Large intestine (tissue), 3 donors: ENCODE measurements around the gene HEATR1. TPM values are rescaled to one million over a fixed set of nuclear protein-coding genes. Genes with fewer than 3 reads are reported as not detected.

Experiments
- DNase-seq, 2 donors: peaks; one replicate each; pipeline versions ENCODE4 v3.0.0 to v3.0.0-alpha.2; 2013
- H3K27ac ChIP-seq: one replicate; pipeline ENCODE4 v1.5.1; 2013; ENCODE audit warnings: low read length
- H3K27me3 ChIP-seq: 2 replicates; pipeline ENCODE4 v1.6.1; 2013; ENCODE audit warnings: low read length; ENCODE audit not compliant: control insufficient read depth, insufficient read depth
- H3K36me3 ChIP-seq: 2 replicates; pipeline ENCODE4 v1.6.1; 2013; ENCODE audit warnings: low read length; ENCODE audit not compliant: control insufficient read depth, insufficient read depth
- H3K4me1 ChIP-seq: one replicate; pipeline ENCODE4 v1.6.1; 2013; ENCODE audit warnings: low read length; ENCODE audit not compliant: control insufficient read depth, insufficient read depth
- H3K4me3 ChIP-seq: one replicate; pipeline ENCODE4 v1.5.1; 2013; ENCODE audit warnings: low read length
- H3K9me3 ChIP-seq: one replicate; pipeline ENCODE4 v1.6.1; 2013; ENCODE audit warnings: mild to moderate bottlenecking, low read depth, low read length, moderate library complexity; ENCODE audit not compliant: control insufficient read depth
- WGBS: methylation state at CpG from one replicate; pipeline ENCODE4 v1.1.5; 2013; ENCODE audit warnings: low lambda C conversion rate; ENCODE audit not compliant: insufficient coverage; 5-methylcytosine and 5-hydroxymethylcytosine counted together
- polyA plus RNA-seq: library from polyadenylated mRNA; unstranded; fragments of 120-200 nt; gene quantifications from one replicate; pipeline ENCODE4 v1.2.1, GENCODE V29; 2013

The HEATR1 gene
- polyA plus RNA-seq, 1 donor: 19.5 TPM

DNA sequence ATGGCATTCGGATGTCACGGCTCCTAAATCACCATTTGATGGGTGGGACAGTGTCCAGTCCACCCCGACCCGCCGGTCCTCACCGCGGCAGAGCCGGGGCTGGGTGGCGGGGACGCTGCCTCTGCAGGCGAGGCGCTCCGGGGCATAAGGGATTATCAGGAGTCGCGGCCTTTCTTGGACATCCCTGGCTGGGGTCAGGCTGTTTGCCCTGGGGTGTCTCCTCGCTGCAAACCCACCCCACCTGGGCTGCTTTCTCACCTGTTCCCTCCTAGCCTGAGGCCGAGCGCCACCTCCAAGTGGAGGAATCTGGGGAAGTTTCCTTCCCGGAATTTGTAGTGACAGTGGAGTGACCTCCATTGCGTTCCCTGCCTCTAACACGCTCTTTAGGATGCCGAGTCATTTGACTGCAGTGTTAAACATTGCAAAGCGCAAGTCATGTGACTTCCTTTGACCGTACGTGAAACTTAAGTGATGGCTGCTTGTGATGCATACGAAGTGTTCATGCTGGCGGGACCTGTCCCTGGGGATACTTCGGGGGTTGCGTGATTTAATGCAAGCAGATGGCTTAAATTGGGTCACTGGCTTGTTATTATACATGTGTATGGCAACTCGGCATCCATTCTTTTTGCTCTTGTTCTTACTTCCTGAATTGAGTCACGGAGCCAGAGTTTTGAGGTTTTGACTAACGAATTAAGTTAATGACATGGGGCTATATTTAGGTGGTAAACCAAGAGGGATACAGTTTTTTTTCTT, 80.0 kb downstream of the HEATR1 start:
- no peaks in the 10 kb centered on the region for H3K27me3 ChIP-seq
- peaks cover 3% of the 10 kb centered on the region for H3K4me1 ChIP-seq
- WGBS: 0% methylated on average over 2 of the region's 32 CpGs
- peak overlapping the region; percentile 87 for H3K27ac ChIP-seq
- peak; percentile 77 to 90 for DNase-seq
- peak overlapping the region; percentile 81 for H3K4me3 ChIP-seq
- H3K36me3 ChIP-seq: peaks cover 15% of the 10 kb centered on the region
- no peaks in the 10 kb centered on the region for H3K9me3 ChIP-seq

GRCh38 chr1:236523704-236524141, 80.6 kb downstream of the HEATR1 start, which contains the start of gene LGALS8:
Gene LGALS8 (plus strand): TSS chr1:236523982. CDS start chr1:236526071, 2,089 bp downstream.
- peak; percentile 69 to 89 for DNase-seq
- WGBS: no CpG with 5 or more reads among the region's 35 CpGs
- Histone ChIP-seq H3K36me3 (peaks cover 15% of the 10 kb centered on the region), H3K27me3 (no peaks in the 10 kb centered on the region), H3K27ac (peak within 1 kb of the TSS; percentile 87), H3K4me1 (peaks cover 3% of the 10 kb centered on the region), H3K4me3 (peak within 1 kb of the TSS; percentile 81), H3K9me3 (no peaks in the 10 kb centered on the region)

DNA sequence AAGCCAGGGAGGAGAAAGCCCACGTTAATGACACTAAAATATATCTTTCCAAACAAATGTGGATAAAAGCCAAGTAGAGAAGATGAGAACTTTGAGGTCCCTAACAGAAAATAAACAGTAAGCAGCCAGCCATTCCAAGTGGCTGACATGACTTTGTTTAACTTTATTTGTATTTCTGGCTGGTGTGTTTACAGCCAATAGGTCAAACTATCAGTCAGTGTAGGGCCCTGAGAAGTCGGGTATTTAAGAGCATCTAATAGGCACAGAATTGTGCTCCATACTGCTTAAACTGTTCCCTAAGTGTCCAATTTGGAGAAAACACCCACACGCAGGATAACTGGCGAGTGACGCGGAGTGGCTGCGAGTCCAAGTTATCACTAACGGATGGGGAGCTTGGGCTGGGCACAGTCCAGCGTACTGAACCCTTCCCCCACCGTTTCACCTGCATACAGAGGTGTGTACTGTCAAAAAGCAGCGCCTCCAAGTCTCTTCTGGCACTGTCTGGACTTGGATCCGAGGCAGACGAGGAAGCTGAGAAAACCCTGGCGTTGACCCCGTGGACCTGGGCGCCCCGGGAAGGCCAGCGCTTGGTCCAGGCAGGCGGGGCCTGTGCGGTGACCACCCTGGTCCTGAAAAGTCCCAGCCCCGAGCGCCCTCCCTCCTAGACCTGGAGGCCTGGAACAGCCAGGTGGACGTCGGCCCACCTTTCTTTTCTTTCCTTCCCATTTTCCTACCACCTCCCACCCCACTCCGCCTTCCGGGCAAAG, 81.2 kb downstream of the HEATR1 start:
- H3K9me3 ChIP-seq: no peaks in the 10 kb centered on the region
- DNase-seq: peak; percentile 40 to 77

DNA sequence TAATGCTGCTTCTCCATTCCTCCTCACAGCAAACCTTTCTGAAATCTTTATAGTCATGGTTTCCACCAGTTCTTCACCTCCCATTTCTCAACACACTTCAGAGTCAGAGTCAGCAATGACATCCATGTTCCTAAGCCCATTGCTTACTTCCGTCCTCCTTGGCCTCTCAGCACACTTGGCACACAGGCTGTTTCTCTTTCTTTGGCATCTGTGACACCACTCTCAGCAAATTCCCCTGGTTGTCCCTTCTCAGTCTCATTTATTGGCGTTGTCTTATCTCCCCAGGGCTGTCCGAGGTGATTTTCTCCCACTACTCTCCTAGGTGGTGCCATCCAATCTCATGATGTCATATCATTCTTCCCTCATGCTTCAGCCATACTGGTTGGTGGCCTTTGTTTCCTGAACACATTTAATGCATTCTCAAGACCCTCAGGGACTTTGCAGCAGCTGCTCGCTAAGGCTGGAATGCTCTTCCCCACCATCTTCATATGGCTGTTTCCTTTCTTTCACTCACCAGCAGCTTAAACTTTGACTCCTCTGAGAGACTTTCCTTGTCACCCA, 83.8 kb downstream of the HEATR1 start:
- Histone ChIP-seq H3K4me1 (peaks cover 3% of the 10 kb centered on the region), H3K36me3 (no peaks in the 10 kb centered on the region), H3K4me3 (no peak overlapping the region), H3K27me3 (no peaks in the 10 kb centered on the region), H3K9me3 (no peaks in the 10 kb centered on the region), H3K27ac (no peak overlapping the region)
- WGBS: 60% methylated on average over 2 of the region's 4 CpGs
- no peak for DNase-seq

More for the DNA sequence above, 81.2 kb downstream of the HEATR1 start:
- Histone ChIP-seq H3K27ac (peak overlapping the region; percentile 87), H3K27me3 (no peaks in the 10 kb centered on the region), H3K4me3 (peak overlapping the region; percentile 81), H3K4me1 (peaks cover 3% of the 10 kb centered on the region), H3K36me3 (peaks cover 15% of the 10 kb centered on the region)
- 0% methylated on average over 2 of the region's 26 CpGs for WGBS

- no peak for DNase-seq
- no peaks in the 10 kb centered on the region for H3K9me3 ChIP-seq
- H3K27ac ChIP-seq: no peak overlapping the region
- H3K4me3 ChIP-seq: no peak overlapping the region
- H3K27me3 ChIP-seq: no peaks in the 10 kb centered on the region
- no peaks in the 10 kb centered on the region for H3K4me1 ChIP-seq
- H3K36me3 ChIP-seq: no peaks in the 10 kb centered on the region
- WGBS: 86% methylated on average over 1 of the region's 5 CpGs
Observed at GRCh38 chr1:236518322-236518721, 86.0 kb downstream of the HEATR1 start.

DNA sequence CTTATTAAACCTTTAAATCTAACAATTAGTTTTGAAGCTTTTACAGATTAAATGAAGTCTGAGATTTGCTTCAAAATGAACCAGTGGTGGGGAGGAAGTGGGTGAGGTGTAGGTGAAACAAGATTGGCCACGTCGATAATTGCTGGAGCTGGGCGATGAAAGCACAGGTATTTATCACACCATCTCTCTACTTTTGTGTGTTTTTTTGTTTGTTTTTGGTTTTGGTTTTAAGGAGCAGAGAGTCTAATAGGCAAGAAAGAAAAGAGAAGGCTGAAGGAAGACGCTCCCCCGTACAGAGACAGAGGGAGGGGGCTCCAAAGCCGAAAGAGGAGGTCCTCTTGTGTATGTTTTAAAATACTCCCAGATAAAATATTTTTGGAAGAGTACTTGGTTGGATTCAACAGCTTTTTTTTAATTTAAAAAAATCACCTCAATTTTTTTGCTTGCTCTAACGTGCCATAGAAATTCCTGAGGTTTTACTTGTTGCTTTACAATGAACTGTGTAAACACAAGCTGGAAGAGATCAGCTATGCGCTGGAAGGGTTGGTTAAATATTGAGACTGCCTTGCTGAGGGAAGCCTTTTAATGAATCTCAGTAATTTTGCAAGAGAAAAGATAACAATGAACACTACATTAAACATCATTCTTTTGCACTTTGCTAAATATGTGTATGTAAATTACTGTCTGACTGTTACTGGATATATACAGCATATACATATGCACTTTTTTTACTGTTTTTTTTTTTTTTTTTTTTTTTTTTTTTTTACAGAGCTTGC, 87.2 kb downstream of the HEATR1 start:
- Histone ChIP-seq H3K4me3 (no peak overlapping the region), H3K36me3 (no peaks in the 10 kb centered on the region), H3K4me1 (no peaks in the 10 kb centered on the region), H3K9me3 (no peaks in the 10 kb centered on the region), H3K27me3 (no peaks in the 10 kb centered on the region), H3K27ac (no peak overlapping the region)
- peak in 1 of 2 donors; percentile 19 for DNase-seq
- WGBS: 10% methylated on average over 2 of the region's 8 CpGs

GRCh38 chr1:236515443-236515958, 88.8 kb downstream of the HEATR1 start:
- Histone ChIP-seq H3K4me3 (no peak overlapping the region), H3K36me3 (no peaks in the 10 kb centered on the region), H3K9me3 (no peaks in the 10 kb centered on the region), H3K27me3 (no peaks in the 10 kb centered on the region), H3K4me1 (no peaks in the 10 kb centered on the region), H3K27ac (no peak overlapping the region)
- 67% methylated on average over 1 of the region's 4 CpGs for WGBS
- DNase-seq: no peak

DNA sequence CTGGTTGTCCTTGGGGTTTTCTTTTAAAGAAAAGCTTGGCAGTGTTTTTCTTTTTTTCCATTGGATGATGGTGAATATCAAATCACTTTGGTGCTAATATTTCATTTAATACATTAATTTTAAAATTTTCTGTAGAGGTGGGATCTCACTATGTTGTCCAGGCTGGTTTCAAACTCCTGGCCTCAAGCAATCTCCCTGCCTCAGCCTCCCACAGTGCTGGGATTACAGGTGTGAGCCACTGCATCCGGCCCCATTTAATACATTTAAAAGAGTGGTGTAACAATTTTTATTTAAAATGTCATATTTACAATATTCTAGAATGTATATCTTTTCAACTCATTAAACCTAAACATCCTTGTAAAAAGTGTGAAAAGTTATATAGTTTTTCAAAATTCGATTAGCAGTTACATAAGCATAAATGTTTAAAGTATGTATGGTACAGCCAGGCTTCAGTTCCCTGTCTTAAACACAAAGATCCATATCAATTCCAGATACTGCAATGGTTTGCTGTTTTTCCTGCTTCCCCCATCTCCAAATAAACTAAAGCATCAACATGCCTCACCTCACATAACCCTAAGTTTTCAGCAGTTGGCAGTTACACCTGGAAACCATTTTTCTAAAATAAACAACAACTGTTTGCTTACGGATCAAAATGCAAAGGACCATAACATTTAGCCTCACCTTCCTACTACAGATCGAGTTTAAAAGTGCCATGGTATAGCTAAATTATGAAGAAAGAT, 89.4 kb downstream of the HEATR1 start:
- peaks cover 1% of the 10 kb centered on the region for H3K4me1 ChIP-seq
- H3K27me3 ChIP-seq: no peaks in the 10 kb centered on the region
- no peaks in the 10 kb centered on the region for H3K9me3 ChIP-seq
- WGBS: no CpG with 5 or more reads among the region's 4 CpGs
- no peaks in the 10 kb centered on the region for H3K36me3 ChIP-seq
- DNase-seq: no peak
- H3K4me3 ChIP-seq: no peak overlapping the region
- H3K27ac ChIP-seq: no peak overlapping the region

DNA sequence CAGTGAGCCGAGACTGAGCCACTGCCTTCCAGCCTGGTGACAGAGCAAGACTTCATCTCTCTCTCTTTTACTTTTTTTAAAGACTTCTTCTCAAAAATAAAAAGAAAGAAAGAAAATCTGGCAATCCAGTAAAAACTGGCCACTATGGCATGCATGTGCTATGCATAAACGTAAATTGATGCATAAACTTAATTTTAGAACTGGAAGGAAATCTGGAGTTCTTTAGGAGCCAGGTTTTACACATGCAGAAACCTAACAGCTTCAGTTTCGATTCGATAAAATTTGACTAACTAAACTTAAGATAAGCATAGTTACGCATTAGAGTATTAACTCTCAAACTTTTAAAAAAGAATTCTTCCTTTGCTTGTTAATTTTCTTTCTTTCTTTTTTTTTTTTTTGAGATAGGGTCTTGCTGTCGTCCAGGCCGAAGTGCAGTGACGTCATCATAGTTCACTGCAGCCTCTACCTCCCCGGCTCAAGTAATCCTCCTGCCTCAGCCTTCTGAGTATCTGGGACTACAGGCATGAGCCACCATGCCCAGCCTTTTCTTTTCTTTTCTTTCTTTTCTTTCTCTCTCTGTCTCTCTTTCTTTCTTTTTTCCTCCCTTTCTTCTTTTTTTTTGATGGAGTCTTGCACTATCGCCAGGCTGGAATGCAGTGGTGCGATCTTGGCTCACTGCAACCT, 92.4 kb downstream of the HEATR1 start:
- DNase-seq: no peak
- no peaks in the 10 kb centered on the region for H3K9me3 ChIP-seq
- H3K27ac ChIP-seq: no peak overlapping the region
- H3K36me3 ChIP-seq: no peaks in the 10 kb centered on the region
- H3K27me3 ChIP-seq: no peaks in the 10 kb centered on the region
- H3K4me3 ChIP-seq: no peak overlapping the region
- peaks cover 7% of the 10 kb centered on the region for H3K4me1 ChIP-seq
- 74% methylated on average over 7 of the region's 11 CpGs for WGBS
